ENCODE measurements around the gene PTPRS. TPM values are rescaled to one million over a fixed set of nuclear protein-coding genes. Genes with fewer than 3 reads are reported as not detected.

PTPRS gene
- polyA plus RNA-seq, 3 donors, result 42.1 to 50.6 (median 45.8) TPM

- DNase-seq (ENCODE audit: low read depth in 3 of 3, low spot score in 2 of 3), result no peak
These were observed 15.1 kb upstream of the PTPRS start for GRCh38 chr19:5355693-5356092.

GRCh38 chr19:5355076-5355475, 14.5 kb upstream of the PTPRS start:
- DNase-seq (ENCODE audit: low read depth in 3 of 3, low spot score in 2 of 3), result no peak

GRCh38 chr19:5354403-5354802, 13.8 kb upstream of the PTPRS start:
- DNase-seq (ENCODE audit: low read depth in 3 of 3, low spot score in 2 of 3), result no peak

GRCh38 chr19:5352229-5352763, 11.7 kb upstream of the PTPRS start:
- DNase-seq (ENCODE audit: low read depth in 3 of 3, low spot score in 2 of 3), result no peak

- DNase-seq (ENCODE audit: low read depth in 3 of 3, low spot score in 2 of 3), result no peak
These were observed 11.2 kb upstream of the PTPRS start for GRCh38 chr19:5351731-5352228.

GRCh38 chr19:5349041-5349440, 8.4 kb upstream of the PTPRS start:
- no peak for DNase-seq (ENCODE audit: low read depth in 3 of 3, low spot score in 2 of 3)

GRCh38 chr19:5345895-5346386, 5.3 kb upstream of the PTPRS start:
- DNase-seq (ENCODE audit: low read depth in 3 of 3, low spot score in 2 of 3), result no peak

- DNase-seq (ENCODE audit: low read depth in 3 of 3, low spot score in 2 of 3), result no peak
These were observed 3.2 kb upstream of the PTPRS start for GRCh38 chr19:5343848-5344247.

- DNase-seq (ENCODE audit: low read depth in 3 of 3, low spot score in 2 of 3), result no peak
These were observed 2.1 kb upstream of the PTPRS start for GRCh38 chr19:5342573-5343201.

- no peak for DNase-seq (ENCODE audit: low read depth in 3 of 3, low spot score in 2 of 3)
These were observed 1.4 kb upstream of the PTPRS start for GRCh38 chr19:5341981-5342380.

GRCh38 chr19:5341448-5341820, 822 bp upstream of the PTPRS start:
- no peak for DNase-seq (ENCODE audit: low read depth in 3 of 3, low spot score in 2 of 3)

- no peak for DNase-seq (ENCODE audit: low read depth in 3 of 3, low spot score in 2 of 3)
These were observed 519 bp downstream of the PTPRS start for GRCh38 chr19:5339950-5340636.

- DNase-seq (ENCODE audit: low read depth in 3 of 3, low spot score in 2 of 3), result no peak
These were observed 1.2 kb downstream of the PTPRS start for GRCh38 chr19:5339198-5339949.

- no peak for DNase-seq (ENCODE audit: low read depth in 3 of 3, low spot score in 2 of 3)
These were observed 1.9 kb downstream of the PTPRS start for GRCh38 chr19:5338656-5339197.

- no peak for DNase-seq (ENCODE audit: low read depth in 3 of 3, low spot score in 2 of 3)
These were observed 2.6 kb downstream of the PTPRS start for GRCh38 chr19:5337708-5338655.

GRCh38 chr19:5337126-5337525, 3.5 kb downstream of the PTPRS start:
- no peak for DNase-seq (ENCODE audit: low read depth in 3 of 3, low spot score in 2 of 3)

- DNase-seq (ENCODE audit: low read depth in 3 of 3, low spot score in 2 of 3), result no peak
These were observed 4.2 kb downstream of the PTPRS start for GRCh38 chr19:5336195-5336965.

GRCh38 chr19:5335593-5335992, 5.0 kb downstream of the PTPRS start:
- no peak for DNase-seq (ENCODE audit: low read depth in 3 of 3, low spot score in 2 of 3)
